Activated naive CD4-positive, alpha-beta T cell (primary cell): Measurements from ENCODE around the gene RAN.
"Not testable (repeated sequence)": the region's sequence is repeated elsewhere in the genome, so short reads cannot be mapped to it uniquely, and the experiment has no call there.

Source experiments
- DNase-seq, 4 experiments: peaks; one replicate each; lab custom pipeline; 2025; lab: John Stamatoyannopoulos, UW

Gene RAN

GRCh38 chr12:130849561-130850417 lies 22.1 kb upstream of the RAN start:
- no peak for DNase-seq

GRCh38 chr12:130850418-130851021 lies 21.3 kb upstream of the RAN start:
- DNase-seq = no peak

- DNase-seq = no peak
Observed at GRCh38 chr12:130856088-130856487, 15.8 kb upstream of the RAN start.

GRCh38 chr12:130858084-130858483 lies 13.8 kb upstream of the RAN start:
- DNase-seq = no peak

DNA sequence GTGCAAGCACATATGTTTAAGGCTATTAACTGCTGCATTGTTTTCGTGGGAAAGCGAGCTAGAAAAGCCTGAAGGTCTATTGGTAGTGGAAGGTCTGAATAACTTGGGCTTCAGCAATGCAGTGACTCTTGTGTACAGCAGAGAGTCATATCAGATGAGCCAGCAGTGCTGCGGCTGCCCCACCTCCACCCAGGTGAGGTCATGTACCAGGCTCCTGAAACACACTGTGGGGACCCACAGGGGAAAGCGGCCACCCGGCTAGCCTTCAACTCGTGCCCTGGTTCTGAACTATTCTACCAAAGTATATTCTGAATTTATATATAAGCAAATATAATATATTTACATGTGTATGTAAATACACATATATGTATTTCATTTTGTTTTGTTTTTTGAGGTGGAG lies 12.7 kb upstream of the RAN start:
- DNase-seq = no peak

DNA sequence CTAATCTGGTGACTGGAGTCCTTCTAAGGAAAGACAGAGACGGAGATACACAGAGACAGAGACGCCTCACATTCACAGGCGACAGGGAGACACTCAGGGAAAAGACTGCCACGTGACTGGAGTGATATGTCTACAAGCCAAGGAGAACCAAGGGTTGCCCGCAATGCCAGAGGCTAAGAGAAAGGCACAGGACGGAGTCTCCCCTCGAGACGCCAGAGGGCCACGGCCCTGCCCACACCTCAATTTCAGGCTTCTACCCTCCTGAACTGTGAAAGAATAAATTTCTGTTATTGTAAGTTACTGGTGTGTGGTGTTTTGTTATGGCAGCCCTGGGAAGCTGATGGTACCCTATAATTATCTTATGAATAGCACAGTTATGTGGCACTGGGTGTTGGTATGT lies 11.6 kb upstream of the RAN start:
- DNase-seq = no peak

DNA sequence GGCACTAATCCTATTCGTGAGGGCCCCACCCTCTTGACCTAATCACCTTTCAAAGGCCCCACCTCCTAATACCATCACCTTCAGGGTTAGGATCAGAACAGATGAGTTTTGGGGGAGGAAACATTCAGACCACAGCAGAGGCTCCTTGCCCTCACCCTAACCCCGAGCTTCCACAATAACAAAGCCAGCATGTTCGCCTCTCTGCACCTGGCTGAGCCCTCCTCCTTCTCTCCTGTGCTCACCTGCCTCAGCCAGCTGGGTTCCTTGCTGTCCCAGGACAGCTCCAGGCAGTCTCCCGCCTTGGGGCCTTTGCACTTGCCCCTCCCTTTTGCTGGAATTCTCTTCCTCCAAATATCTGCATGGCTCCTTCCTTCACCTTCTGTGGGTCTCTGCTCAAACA lies 9.7 kb upstream of the RAN start:
- DNase-seq = no peak

DNA sequence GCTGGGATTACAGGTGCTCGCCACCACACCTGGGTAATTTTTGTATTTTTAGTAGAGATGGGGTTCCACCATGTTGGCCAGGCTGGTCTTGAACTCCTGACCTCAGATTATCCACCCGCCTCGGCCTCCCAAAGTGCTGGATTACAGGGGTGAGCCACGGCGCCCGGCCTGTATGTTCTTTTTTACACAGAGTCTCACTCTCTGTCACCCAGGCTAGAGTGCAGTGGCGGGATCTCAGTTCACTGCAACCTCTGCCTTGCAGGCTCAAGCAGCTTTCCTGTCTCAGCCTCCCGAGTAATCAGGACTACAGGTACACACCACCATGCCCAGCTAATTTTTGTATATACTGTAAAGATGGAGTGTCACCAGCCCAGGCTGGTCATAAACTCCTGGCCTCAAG lies 9.1 kb upstream of the RAN start:
- not testable (repeated sequence) for DNase-seq

GRCh38 chr12:130863298-130863697 lies 8.6 kb upstream of the RAN start:
- no peak for DNase-seq

DNA sequence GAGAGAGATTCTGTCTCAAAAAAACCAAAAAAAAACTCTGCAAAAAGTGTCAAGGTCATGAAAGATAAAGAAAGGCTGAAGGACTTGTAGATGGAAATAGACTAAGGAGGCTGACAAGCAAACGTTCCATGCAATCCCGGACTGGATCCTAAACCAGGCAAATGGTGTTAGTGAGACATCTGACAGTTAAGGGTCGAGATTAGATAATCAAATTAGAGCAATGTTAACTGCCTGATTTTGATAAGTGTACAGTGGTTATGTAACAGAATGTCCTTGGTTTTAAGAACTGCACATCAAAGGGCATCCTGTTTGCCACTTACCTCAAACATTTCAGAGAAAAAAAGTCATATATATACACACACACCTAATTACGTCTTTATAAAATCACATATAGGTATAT lies 3.5 kb upstream of the RAN start:
- no peak for DNase-seq

GRCh38 chr12:130870442-130871285 lies 1.2 kb upstream of the RAN start:
- DNase-seq = peak; percentile 16 to 38 (median 25)

DNA sequence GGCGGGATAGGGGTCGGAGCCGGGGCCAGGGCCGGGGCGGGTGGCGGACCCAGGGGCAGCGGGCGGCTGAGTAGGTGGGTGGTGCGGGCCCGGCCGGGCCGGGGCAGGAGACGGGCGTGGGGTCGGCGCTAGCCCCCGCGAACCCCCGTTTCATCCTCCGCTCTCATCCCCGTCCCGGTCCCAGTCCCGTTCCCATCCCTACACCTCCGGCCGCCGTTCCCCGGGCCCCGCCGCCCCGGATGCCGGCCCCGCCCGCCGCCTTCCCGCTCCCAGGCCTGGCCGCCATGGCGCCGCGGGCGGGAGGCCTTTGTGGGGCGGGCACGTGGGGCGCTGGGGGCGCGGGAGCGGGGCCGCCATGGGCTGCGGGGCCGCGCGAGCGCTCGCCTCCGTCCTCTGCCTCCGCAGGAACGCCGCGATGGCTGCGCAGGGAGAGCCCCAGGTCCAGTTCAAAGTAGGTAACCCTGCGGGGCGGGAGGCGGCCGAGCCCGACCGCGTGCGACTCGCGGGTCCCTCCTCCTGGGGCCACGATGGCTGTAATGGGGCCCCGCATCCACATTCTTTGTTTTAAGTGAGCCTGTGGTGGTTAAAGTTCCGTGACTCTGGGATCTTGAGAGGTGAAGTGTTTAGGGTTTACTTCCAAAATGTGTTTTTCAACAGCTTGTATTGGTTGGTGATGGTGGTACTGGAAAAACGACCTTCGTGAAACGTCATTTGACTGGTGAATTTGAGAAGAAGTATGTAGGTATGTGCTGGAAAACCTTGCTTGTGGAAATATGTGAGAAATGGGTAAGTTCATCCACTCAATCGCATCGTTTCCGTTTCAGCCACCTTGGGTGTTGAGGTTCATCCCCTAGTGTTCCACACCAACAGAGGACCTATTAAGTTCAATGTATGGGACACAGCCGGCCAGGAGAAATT lies 572 bp downstream of the RAN start:
- DNase-seq = peak; percentile 21 to 54 (median 50)

GRCh38 chr12:130873106-130873795 lies 1.4 kb downstream of the RAN start:
- no peak for DNase-seq

- no peak for DNase-seq
Observed at GRCh38 chr12:130873825-130874224, 2.0 kb downstream of the RAN start.

DNA sequence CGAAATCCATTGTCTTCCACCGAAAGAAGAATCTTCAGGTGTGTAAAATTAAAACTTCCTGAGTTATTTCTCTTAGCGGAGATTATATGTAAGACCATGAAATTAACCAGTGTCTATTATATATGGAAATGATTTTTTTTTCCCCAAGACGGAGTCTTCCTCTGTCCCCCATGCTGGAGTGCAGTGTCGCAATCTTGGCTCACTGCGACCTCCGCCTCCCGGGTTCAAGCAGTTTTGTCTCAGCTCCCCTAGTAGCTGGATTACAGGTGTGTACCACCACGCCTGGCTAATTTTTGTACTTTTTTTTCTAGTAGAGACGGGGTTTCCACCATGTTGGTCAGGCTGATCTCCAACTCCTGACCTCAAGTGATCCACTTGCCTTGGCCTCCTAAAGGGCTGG lies 2.8 kb downstream of the RAN start:
- no peak for DNase-seq

DNA sequence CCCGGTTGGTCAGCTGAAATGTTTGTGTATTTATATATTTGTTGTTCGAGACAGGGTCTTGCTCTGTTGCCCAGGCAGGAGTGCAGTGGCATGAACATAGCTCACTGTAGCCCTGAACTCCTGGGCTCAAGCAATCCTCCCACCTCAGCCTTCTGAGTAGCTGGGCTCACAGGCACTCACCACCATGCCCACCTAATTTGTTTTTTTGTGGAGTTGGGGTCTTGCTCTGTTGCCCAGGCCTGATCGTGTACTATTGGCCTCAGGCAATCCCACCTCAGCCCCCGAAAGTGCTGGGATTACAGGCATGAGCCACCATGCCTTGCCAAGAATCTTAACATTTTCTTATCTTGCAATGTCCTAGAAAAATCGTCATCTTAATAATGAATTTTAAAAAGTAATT lies 3.3 kb downstream of the RAN start:
- no peak for DNase-seq

DNA sequence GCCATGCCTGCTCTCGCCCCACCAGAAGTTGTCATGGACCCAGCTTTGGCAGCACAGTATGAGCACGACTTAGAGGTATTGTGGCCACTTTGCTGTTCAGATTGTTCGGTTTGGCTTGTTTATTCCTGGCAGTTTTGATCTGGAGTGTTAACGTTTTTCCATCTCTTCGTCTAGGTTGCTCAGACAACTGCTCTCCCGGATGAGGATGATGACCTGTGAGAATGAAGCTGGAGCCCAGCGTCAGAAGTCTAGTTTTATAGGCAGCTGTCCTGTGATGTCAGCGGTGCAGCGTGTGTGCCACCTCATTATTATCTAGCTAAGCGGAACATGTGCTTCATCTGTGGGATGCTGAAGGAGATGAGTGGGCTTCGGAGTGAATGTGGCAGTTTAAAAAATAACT lies 3.8 kb downstream of the RAN start:
- not testable (repeated sequence) for DNase-seq

DNA sequence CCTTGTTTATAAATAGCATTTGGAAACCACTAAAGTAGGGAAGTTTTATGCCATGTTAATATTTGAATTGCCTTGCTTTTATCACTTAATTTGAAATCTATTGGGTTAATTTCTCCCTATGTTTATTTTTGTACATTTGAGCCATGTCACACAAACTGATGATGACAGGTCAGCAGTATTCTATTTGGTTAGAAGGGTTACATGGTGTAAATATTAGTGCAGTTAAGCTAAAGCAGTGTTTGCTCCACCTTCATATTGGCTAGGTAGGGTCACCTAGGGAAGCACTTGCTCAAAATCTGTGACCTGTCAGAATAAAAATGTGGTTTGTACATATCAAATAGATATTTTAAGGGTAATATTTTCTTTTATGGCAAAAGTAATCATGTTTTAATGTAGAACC lies 4.4 kb downstream of the RAN start:
- no peak for DNase-seq

GRCh38 chr12:130876758-130877157 lies 4.9 kb downstream of the RAN start:
- DNase-seq = no peak

- no peak for DNase-seq
Observed at GRCh38 chr12:130877333-130877732, 5.5 kb downstream of the RAN start.
